Prostate gland (tissue), 2 donors: ENCODE results near the gene OR13C2. TPM values are rescaled to one million over a fixed set of nuclear protein-coding genes. Genes with fewer than 3 reads are reported as not detected.

ENCODE experiments used
- DNase-seq: peaks from one replicate; pipeline ENCODE4 v3.0.0-alpha.2; 2019; ENCODE audit warnings: low spot score
- H3K27ac ChIP-seq, 2 donors: fragments of 200-600 bp; sonication (generic); 2 replicates each; pipeline ENCODE4 v1.5.1; 2017 to 2019
- H3K27me3 ChIP-seq: fragments of 200-600 bp; sonication (generic); replicated peaks from 2 replicates; pipeline ENCODE4 v1.5.1; 2019; ENCODE audit not compliant: insufficient read depth
- H3K36me3 ChIP-seq, 2 donors: fragments of 200-600 bp; sonication (generic); 1 replicate in 1 of 2; 2 replicates in 1 of 2; pipeline versions ENCODE4 v1.5.1 to v1.8.1; 2017 to 2019
- H3K4me1 ChIP-seq: fragments of 200-600 bp; sonication (generic); replicated peaks from 2 replicates; pipeline ENCODE4 v1.5.1; 2019
- H3K4me3 ChIP-seq, 2 donors: fragments of 200-600 bp; sonication (generic); 2 replicates each; pipeline ENCODE4 v1.5.1; 2017 to 2019
- H3K9me3 ChIP-seq: fragments of 200-600 bp; sonication (generic); 2 replicates; pipeline ENCODE4 v1.5.1; 2017
- POLR2A ChIP-seq: fragments of 450-650 bp; IDR thresholded peaks from one replicate; pipeline ENCODE4 v1.6.1; 2016; ENCODE audit warnings: antibody characterized with exemption, mild to moderate bottlenecking
- POLR2AphosphoS5 ChIP-seq: sonication (generic); formaldehyde crosslinking; IDR thresholded peaks from one replicate; pipeline ENCODE4 v1.6.1; 2017; ENCODE audit warnings: antibody characterized with exemption
- WGBS: methylation state at CpG from one replicate; pipeline ENCODE4 v1.1.5; 2018; 5-methylcytosine and 5-hydroxymethylcytosine counted together
- intact Hi-C: fragments of 100-400 bp; cut with DNase I; formaldehyde crosslinking; loops from one replicate; pipeline ENCODE4 v1.14.2; 2022
- total RNA-seq, 2 donors: library from RNA; depleted of rRNA; stranded (reverse); fragments of >200 nt; gene quantifications; one replicate each; pipeline ENCODE4 v1.1.0, GENCODE V29; 2016
- TF ChIP-seq, protein P1 (sequence below), 4 experiments: fragments of 200-600 bp in 2 of 4; fragments of 450-650 bp in 2 of 4; sonication (generic) in 2 of 4; IDR thresholded peaks; 1 replicate in 3 of 4; 2 replicates in 1 of 4; pipeline ENCODE4 v1.5.1; 2016 to 2019; ENCODE audit warnings: antibody characterized with exemption in 4 of 4, mild to moderate bottlenecking in 2 of 4, moderate library complexity in 2 of 4

OR13C2 gene
- total RNA-seq, 2 donors from 2014 or later = not detected

DNA sequence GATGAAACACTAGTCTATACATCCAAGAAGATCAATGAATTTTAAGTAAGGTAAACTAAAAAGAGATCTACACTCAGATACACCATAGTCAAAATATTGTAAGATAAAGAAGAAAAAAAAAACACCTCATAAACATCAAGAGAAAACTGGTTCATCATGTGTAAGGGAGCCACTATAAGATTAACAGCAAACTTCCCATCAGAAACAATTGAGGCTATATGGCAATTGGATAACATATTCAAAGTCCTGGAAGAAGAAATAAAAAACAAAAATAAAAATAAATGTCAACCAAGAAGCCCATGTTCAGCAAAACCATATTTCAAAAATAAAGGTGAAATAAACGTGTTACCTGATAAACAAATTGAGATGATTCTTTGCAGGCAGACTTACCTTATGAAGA lies 32.8 kb downstream of the OR13C2 start:
- TF ChIP-seq POLR2AphosphoS5 = no peak
- TF ChIP-seq, protein P1, sequence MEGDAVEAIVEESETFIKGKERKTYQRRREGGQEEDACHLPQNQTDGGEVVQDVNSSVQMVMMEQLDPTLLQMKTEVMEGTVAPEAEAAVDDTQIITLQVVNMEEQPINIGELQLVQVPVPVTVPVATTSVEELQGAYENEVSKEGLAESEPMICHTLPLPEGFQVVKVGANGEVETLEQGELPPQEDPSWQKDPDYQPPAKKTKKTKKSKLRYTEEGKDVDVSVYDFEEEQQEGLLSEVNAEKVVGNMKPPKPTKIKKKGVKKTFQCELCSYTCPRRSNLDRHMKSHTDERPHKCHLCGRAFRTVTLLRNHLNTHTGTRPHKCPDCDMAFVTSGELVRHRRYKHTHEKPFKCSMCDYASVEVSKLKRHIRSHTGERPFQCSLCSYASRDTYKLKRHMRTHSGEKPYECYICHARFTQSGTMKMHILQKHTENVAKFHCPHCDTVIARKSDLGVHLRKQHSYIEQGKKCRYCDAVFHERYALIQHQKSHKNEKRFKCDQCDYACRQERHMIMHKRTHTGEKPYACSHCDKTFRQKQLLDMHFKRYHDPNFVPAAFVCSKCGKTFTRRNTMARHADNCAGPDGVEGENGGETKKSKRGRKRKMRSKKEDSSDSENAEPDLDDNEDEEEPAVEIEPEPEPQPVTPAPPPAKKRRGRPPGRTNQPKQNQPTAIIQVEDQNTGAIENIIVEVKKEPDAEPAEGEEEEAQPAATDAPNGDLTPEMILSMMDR (IDR thresholded peaks at IDR 0.05) = no peak
- TF ChIP-seq POLR2A = no peak
- H3K36me3 ChIP-seq = no peaks in the 10 kb centered on the region
- DNase-seq = no peak
- no peaks in the 10 kb centered on the region for H3K27me3 ChIP-seq
- no peak overlapping the region for H3K27ac ChIP-seq
- no peaks in the 10 kb centered on the region for H3K9me3 ChIP-seq
- no peaks in the 10 kb centered on the region for H3K4me1 ChIP-seq
- intact Hi-C loops = no loop called here
- H3K4me3 ChIP-seq = no peak overlapping the region
- 54% methylated on average over 1 of the region's 1 CpG for whole genome bisulfite sequencing

DNA sequence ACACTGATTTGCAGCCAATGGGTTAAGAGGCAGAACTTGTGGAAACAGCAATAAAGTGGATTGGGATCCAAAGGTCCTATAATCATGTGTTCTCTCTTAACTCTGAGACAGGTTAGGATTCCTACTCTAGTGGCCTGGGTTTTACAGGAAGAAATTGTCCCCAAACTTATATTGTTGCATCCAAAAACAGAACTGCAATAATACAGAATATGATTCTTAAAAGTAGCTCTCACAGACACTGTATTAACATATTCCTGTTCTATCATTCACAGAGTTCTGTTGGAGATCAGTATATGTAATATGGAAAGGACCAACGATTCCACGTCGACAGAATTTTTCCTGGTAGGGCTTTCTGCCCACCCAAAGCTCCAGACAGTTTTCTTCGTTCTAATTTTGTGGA lies 36.6 kb downstream of the OR13C2 start, which contains the start of gene OR13C8:
Gene OR13C8, plus strand, starts transcription at position 301 of the 400 bp plus-strand sequence. Its CDS starts 0 bp downstream, at position 301.
- no peaks in the 10 kb centered on the region for H3K27me3 ChIP-seq
- H3K36me3 ChIP-seq = no peaks in the 10 kb centered on the region
- no peak within 1 kb of the TSS for H3K27ac ChIP-seq
- intact Hi-C loops = no loop called here
- H3K4me3 ChIP-seq = no peak within 1 kb of the TSS
- TF ChIP-seq POLR2A (no peak), POLR2AphosphoS5 (no peak)
- TF ChIP-seq, protein P1 (IDR thresholded peaks at IDR 0.05) = no peak
- H3K9me3 ChIP-seq = no peaks in the 10 kb centered on the region
- H3K4me1 ChIP-seq = no peaks in the 10 kb centered on the region
- no peak for DNase-seq
- 94% methylated on average over 4 of the region's 4 CpGs for WGBS

DNA sequence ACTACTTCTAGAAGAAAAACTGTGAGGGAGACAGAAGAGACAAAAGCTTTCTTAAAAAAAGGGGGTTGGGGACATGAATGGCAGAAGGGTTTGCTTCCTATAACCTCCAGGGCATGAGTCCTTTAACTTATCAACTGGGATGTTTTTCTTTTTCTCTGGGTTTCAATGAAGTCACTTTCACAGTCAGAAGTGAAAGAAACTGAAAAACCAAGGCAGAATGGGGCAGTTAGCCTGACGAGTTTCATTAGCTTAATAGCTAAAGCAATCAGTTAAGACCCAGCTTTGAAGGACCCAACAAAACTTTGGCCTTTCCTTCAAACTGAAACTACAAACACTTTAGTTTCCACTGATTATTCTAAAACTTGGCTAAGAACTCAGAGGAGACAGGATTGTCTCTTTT lies 41.1 kb downstream of the OR13C2 start:
- WGBS = 49% methylated on average over 1 of the region's 1 CpG
- Histone ChIP-seq H3K27me3 (no peaks in the 10 kb centered on the region), H3K4me3 (no peak overlapping the region), H3K27ac (no peak overlapping the region), H3K4me1 (no peaks in the 10 kb centered on the region), H3K9me3 (no peaks in the 10 kb centered on the region), H3K36me3 (no peaks in the 10 kb centered on the region)
- TF ChIP-seq, protein P1 (IDR thresholded peaks at IDR 0.05) = no peak
- TF ChIP-seq POLR2AphosphoS5 (no peak), POLR2A (no peak)
- no peak for DNase-seq
- intact Hi-C loops = no loop called here

DNA sequence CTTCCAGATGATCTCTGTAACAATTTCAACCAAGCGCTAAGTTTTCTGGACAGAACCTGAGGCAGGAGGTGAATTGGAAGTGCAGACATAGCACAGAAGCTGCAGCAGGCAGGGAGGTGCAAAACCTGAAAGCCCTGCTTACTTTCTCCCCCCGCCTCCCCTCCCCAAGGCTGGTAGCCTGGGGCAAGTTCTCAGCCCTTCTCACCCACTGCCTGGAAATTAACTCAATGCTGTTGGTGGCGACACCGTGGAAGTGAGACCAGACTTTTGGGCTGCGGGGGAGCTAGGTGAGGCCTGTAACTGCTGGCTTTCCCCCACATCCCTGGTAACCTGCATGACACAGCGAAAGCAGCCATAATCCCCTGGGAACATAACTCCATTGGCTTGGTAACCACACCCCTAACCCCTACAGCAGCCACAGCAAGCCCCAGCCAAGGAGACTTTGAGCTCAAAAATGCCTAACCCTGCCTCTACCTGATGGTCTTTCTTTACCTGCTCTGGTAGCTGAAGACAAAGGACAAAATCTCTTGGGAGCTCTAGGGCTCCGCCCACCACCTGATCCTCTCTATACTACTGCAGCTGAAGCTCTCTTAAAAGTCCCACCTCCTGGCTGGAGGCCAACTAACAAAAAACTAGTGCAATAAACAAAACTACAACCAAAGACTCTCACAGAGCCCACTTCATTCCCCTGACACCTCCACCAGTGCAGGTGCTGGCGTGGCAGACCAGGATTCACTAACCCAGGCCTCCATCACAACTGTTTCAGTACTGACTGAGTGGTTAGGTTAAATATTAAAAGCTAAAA lies 48.4 kb downstream of the OR13C2 start:
- 83% methylated on average over 8 of the region's 8 CpGs for WGBS
- no peaks in the 10 kb centered on the region for H3K4me1 ChIP-seq
- TF ChIP-seq, protein P1 (IDR thresholded peaks at IDR 0.05) = no peak
- no peak for TF ChIP-seq POLR2A
- TF ChIP-seq POLR2AphosphoS5 = no peak
- no peak overlapping the region for H3K27ac ChIP-seq
- H3K36me3 ChIP-seq = no peaks in the 10 kb centered on the region
- no peak overlapping the region for H3K4me3 ChIP-seq
- DNase-seq = no peak
- intact Hi-C loops = no loop called here
- H3K27me3 ChIP-seq = no peaks in the 10 kb centered on the region
- no peaks in the 10 kb centered on the region for H3K9me3 ChIP-seq

DNA sequence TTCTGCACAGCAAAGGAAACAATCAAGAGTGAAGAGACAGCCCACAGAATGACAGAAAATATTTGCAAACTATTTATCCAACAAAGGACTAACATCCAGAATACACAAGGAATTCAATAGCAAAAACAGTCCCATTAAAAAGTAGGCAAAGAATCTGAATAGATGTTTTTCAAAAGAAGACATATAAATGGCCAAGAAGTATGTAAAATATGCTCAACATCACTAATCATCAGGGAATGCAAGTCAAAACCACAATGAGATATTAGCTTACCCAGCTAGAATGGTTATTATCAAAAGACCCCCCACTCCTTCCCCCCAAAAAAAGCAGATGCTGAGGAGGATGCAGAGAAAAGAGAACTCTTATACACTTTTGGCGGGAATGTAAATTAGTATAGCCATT lies 49.9 kb downstream of the OR13C2 start:
- DNase-seq = no peak
- Histone ChIP-seq H3K4me1 (no peaks in the 10 kb centered on the region), H3K27me3 (no peaks in the 10 kb centered on the region), H3K4me3 (no peak overlapping the region), H3K27ac (no peak overlapping the region), H3K36me3 (no peaks in the 10 kb centered on the region), H3K9me3 (no peaks in the 10 kb centered on the region)
- 89% methylated on average over 1 of the region's 1 CpG for WGBS
- TF ChIP-seq POLR2AphosphoS5 (no peak), POLR2A (no peak)
- TF ChIP-seq, protein P1 (IDR thresholded peaks at IDR 0.05) = no peak
- intact Hi-C loops = no loop called here
